ENCODE data around the gene HIBCH. TPM values are rescaled to one million over a fixed set of nuclear protein-coding genes. Genes with fewer than 3 reads are reported as not detected.

Gene HIBCH
- polyA plus RNA-seq, 1 experiment: 5.2 TPM

DNA sequence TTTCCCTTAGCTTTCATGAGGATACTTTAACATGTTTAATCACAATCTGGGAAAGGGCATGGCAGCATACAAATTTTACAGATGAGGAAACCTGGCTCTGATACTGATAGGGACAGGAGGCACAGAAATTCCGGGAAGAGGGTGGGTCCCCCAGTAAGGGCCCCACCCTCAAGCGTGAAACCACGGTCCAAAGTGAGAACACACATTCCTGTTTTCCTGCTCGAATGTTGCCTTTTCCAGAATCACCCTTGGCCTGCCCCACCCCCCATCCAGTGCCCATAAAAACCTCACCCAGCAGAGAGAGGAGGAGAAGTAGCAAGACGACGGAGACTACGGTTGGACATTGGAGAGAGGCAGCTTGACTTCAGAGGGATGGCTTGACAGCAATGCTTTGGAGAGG is 98.2 kb downstream of the HIBCH start:
- ChIA-PET POLR2A (no interaction called here), CTCF (no interaction called here)
- TF ChIP-seq, protein P1, sequence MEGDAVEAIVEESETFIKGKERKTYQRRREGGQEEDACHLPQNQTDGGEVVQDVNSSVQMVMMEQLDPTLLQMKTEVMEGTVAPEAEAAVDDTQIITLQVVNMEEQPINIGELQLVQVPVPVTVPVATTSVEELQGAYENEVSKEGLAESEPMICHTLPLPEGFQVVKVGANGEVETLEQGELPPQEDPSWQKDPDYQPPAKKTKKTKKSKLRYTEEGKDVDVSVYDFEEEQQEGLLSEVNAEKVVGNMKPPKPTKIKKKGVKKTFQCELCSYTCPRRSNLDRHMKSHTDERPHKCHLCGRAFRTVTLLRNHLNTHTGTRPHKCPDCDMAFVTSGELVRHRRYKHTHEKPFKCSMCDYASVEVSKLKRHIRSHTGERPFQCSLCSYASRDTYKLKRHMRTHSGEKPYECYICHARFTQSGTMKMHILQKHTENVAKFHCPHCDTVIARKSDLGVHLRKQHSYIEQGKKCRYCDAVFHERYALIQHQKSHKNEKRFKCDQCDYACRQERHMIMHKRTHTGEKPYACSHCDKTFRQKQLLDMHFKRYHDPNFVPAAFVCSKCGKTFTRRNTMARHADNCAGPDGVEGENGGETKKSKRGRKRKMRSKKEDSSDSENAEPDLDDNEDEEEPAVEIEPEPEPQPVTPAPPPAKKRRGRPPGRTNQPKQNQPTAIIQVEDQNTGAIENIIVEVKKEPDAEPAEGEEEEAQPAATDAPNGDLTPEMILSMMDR (IDR thresholded peaks at IDR 0.05; ENCODE audit: insufficient read depth, low read depth, low read length): no peak
- DNase-seq (ENCODE audit: low read depth): no peak
- no peaks in the 10 kb centered on the region for H3K27me3 ChIP-seq (ENCODE audit: control insufficient read depth, insufficient read depth, low read length)
- H3K36me3 ChIP-seq (ENCODE audit: control insufficient read depth, insufficient read depth, low read length): no peaks in the 10 kb centered on the region; the same call in 1 of the 2 replicates
- no peak overlapping the region for H3K4me3 ChIP-seq (ENCODE audit: low read depth, low read length)

DNA sequence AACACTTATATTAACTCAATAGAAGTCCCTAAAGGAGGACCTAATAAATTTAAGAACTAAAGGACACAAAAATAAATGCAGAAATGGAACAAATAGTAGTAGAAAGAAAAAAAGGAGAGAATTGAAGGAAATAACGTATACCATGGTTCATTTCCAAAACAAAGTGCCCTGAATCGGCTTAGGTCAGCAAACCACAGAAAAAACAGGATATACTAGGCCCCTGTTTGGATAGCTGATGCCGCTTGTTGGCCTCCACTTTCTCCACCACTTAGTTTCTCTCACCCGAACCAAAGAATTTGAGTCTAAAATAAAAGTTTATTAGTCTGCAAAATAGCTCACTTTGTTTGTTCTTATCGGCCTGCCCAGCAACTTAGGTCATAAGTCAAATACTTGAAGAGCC is 100.4 kb downstream of the HIBCH start:
- ChIA-PET CTCF (no interaction called here), POLR2A (no interaction called here)
- Histone ChIP-seq H3K4me3 (ENCODE audit: low read depth, low read length) (no peak overlapping the region), H3K27me3 (ENCODE audit: control insufficient read depth, insufficient read depth, low read length) (no peaks in the 10 kb centered on the region), H3K36me3 (ENCODE audit: control insufficient read depth, insufficient read depth, low read length) (no peaks in the 10 kb centered on the region; the same call in 1 of the 2 replicates)
- no peak for DNase-seq (ENCODE audit: low read depth)
- TF ChIP-seq, protein P1 (IDR thresholded peaks at IDR 0.05; ENCODE audit: insufficient read depth, low read depth, low read length): no peak

DNA sequence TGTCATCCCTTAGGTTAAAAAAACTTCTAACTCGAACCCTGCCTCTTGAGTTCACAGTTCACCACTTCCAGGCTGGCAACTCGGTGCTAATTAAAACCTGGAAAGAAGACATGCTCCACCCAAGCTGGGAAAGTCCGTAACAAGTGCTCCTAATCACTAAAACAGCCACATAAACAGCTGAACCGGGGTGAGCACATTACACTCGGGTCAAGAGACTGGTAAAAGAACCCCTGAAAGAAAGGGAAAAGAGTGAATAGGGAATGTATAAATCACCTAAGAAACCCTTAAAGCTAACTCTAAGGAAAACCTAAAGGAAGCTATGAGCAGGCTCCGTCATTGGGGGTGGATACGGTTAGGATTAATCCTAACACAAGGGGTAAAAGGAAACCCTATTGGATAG is 102.0 kb downstream of the HIBCH start:
- Histone ChIP-seq H3K36me3 (ENCODE audit: control insufficient read depth, insufficient read depth, low read length) (no peaks in the 10 kb centered on the region; the same call in 1 of the 2 replicates), H3K27me3 (ENCODE audit: control insufficient read depth, insufficient read depth, low read length) (no peaks in the 10 kb centered on the region), H3K4me3 (ENCODE audit: low read depth, low read length) (no peak overlapping the region)
- CTCF ChIA-PET: no interaction called here
- TF ChIP-seq, protein P1 (IDR thresholded peaks at IDR 0.05; ENCODE audit: insufficient read depth, low read depth, low read length): no peak
- POLR2A ChIA-PET: no interaction called here
- DNase-seq (ENCODE audit: low read depth): no peak

DNA sequence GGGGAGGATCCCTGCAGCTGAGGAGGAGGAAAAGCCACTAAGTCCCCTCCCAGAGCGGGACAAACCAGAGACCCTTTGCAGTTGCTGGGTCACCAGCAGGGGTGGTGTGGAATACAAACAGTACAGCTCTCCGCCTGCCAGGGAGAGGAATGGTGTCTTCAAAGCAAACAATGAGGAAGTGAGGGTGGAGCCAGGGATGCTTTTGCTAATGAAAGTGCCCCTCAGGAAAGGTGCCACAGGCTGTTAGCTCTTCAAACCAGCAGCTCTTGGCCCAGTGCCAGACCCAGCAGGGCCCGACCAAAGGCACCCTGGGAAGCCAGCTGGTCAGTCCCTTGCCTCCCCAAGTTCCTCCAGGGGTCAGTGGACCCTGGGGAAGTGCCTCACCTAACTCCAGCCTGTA is 102.8 kb downstream of the HIBCH start:
- POLR2A ChIA-PET: no interaction called here
- no peaks in the 10 kb centered on the region for H3K27me3 ChIP-seq (ENCODE audit: control insufficient read depth, insufficient read depth, low read length)
- TF ChIP-seq, protein P1 (IDR thresholded peaks at IDR 0.05; ENCODE audit: insufficient read depth, low read depth, low read length): no peak
- CTCF ChIA-PET: no interaction called here
- no peaks in the 10 kb centered on the region; the same call in 1 of the 2 replicates for H3K36me3 ChIP-seq (ENCODE audit: control insufficient read depth, insufficient read depth, low read length)
- H3K4me3 ChIP-seq (ENCODE audit: low read depth, low read length): no peak overlapping the region
- DNase-seq (ENCODE audit: low read depth): no peak

DNA sequence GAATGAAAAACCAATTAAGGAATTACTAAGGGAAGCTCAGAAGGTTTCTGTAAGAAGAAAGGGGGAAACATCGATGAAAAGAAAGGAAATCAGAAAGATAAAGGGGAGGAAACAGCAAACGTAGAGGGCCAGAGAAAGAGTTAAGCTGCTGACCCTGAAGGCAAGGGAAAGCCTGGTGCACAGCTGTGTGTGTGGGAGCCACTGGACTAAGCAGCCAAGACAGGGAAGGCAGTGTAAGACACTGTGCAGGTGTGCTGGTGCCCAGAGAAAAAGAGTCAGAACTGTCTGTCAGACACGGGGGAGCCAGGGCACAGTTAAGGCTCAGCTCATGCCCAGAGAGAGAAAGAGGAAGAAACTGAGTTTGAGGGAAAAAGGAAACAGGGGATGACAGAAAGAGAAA is 104.0 kb downstream of the HIBCH start:
- no peak for DNase-seq (ENCODE audit: low read depth)
- Histone ChIP-seq H3K36me3 (ENCODE audit: control insufficient read depth, insufficient read depth, low read length) (no peaks in the 10 kb centered on the region; the same call in 1 of the 2 replicates), H3K27me3 (ENCODE audit: control insufficient read depth, insufficient read depth, low read length) (no peaks in the 10 kb centered on the region), H3K4me3 (ENCODE audit: low read depth, low read length) (no peak overlapping the region)
- CTCF ChIA-PET: interaction anchor here (0.7 kb wide), 1 partner anchor 25 kb away, joined by 3 read pairs; no protein-coding TSS in a partner anchor
- POLR2A ChIA-PET: no interaction called here
- TF ChIP-seq, protein P1 (IDR thresholded peaks at IDR 0.05; ENCODE audit: insufficient read depth, low read depth, low read length): no peak
